PC-3 (cell line): ENCODE results near the gene MAD1L1.

Source experiments
- EZH2 ChIP-seq: fragments of 300-600 bp; sonication (generic); IDR thresholded peaks from one replicate; pipeline ENCODE4 v1.6.1; 2017; ENCODE audit warnings: antibody characterized with exemption, mild to moderate bottlenecking, low read length; ENCODE audit not compliant: unreplicated experiment
- TF ChIP-seq, protein P1 (sequence below): fragments of 300-600 bp; sonication (generic); conservative IDR thresholded peaks from 2 replicates; pipeline ENCODE4 v1.5.1; 2017; ENCODE audit warnings: antibody characterized with exemption, low read depth, mild to moderate bottlenecking, low read length

DNA sequence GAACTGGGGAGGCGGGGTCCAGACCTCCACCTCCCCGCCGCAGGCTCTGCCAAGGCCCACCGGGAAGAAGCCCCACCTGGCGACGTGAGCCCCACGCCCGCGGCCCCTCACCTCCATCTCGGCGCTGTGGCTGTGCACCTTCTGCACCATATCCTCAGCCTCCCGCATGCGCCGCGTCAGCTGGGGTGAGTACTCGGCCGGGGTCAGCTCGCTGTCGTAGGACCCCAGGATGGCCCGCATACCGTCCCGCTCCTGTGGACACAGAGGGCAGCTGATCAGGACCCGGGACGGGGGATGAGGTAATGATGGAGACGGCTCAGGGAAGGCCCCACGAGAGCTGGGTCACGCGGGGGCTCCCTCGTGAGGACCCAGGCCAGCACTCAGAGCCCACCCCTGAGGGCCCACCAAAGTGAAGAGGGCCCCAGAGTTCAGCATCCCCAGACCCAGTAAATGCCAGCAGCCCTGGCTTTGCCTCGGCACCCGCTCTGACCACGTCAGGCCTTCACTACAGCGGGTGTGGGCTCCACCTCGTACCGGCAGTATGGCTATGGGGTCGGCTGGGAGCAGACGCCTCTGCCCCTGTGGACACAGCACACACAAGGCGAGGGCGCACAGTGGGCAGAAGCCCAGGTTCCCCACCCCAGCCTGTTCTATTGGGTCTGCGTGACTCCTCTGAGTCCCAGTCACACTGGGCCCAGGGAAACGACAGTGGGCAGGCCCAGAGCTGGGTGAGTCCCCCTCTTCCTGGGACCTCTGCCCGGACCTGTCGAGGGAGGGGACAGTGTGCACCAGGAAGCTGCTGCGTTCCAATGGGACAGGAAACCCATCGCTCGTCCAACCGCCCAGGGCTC, 218.1 kb downstream of the MAD1L1 start:
- TF ChIP-seq, protein P1, sequence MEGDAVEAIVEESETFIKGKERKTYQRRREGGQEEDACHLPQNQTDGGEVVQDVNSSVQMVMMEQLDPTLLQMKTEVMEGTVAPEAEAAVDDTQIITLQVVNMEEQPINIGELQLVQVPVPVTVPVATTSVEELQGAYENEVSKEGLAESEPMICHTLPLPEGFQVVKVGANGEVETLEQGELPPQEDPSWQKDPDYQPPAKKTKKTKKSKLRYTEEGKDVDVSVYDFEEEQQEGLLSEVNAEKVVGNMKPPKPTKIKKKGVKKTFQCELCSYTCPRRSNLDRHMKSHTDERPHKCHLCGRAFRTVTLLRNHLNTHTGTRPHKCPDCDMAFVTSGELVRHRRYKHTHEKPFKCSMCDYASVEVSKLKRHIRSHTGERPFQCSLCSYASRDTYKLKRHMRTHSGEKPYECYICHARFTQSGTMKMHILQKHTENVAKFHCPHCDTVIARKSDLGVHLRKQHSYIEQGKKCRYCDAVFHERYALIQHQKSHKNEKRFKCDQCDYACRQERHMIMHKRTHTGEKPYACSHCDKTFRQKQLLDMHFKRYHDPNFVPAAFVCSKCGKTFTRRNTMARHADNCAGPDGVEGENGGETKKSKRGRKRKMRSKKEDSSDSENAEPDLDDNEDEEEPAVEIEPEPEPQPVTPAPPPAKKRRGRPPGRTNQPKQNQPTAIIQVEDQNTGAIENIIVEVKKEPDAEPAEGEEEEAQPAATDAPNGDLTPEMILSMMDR = no peak
- no peak for TF ChIP-seq EZH2
